Measurements from ENCODE around the gene NAA15.
A peak's percentile ranks its signal among the peaks of the same experiment; 100 is the strongest.

Gene NAA15

GRCh38 chr4:139453371-139454110, 152.2 kb downstream of the NAA15 start (continued):
- TF ChIP-seq ZNF521 (tag by site-specific recombination; IDR thresholded peaks at IDR 0.05), result no peak
- TF ChIP-seq ZBTB21 (tag by site-specific recombination; IDR thresholded peaks at IDR 0.05), result 0 out of 2 replicates have a peak, but pooled peaks have one; percentile 27
- no peak for TF ChIP-seq ZNF37A (tag by site-specific recombination; IDR thresholded peaks at IDR 0.05)
- no peak for TF ChIP-seq ZNF768 (tag by site-specific recombination; IDR thresholded peaks at IDR 0.05)
- TF ChIP-seq ZNF223 (tag by site-specific recombination; IDR thresholded peaks at IDR 0.05), result no peak
- TF ChIP-seq ZFP37 (tag by site-specific recombination; IDR thresholded peaks at IDR 0.05), result peak; percentile 93
- TF ChIP-seq ATF2 (tag by site-specific recombination; IDR thresholded peaks at IDR 0.05; ENCODE audit: low read depth), result no peak
- TF ChIP-seq TCF7L2 (IDR thresholded peaks at IDR 0.05; ENCODE audit: borderline replicate concordance, low read depth, low read length), result no peak
- no peak for TF ChIP-seq OSR2 (tag by site-specific recombination; IDR thresholded peaks at IDR 0.05)
- no peak for TF ChIP-seq ZNF202 (tag by site-specific recombination; IDR thresholded peaks at IDR 0.05; ENCODE audit: borderline replicate concordance)
- no peak for TF ChIP-seq ZNF26 (tag by site-specific recombination; IDR thresholded peaks at IDR 0.05)
- TF ChIP-seq ZBTB48 (tag by site-specific recombination; IDR thresholded peaks at IDR 0.05), result no peak
- no peak for TF ChIP-seq ZNF704 (tag by site-specific recombination; IDR thresholded peaks at IDR 0.05)
- no peak for TF ChIP-seq ZNF488 (tag by site-specific recombination; IDR thresholded peaks at IDR 0.05)
- TF ChIP-seq HOXA7 (CRISPR knock-in tag; IDR thresholded peaks at IDR 0.05; ENCODE audit: borderline replicate concordance), result no peak
- TF ChIP-seq ZNF843 (tag by site-specific recombination; IDR thresholded peaks at IDR 0.05), result peak; percentile 59; the same call in 1 of the 2 replicates
- no peak for TF ChIP-seq ZBTB1 (tag by site-specific recombination; IDR thresholded peaks at IDR 0.05)
- TF ChIP-seq ZNF449 (tag by site-specific recombination; IDR thresholded peaks at IDR 0.05), result no peak; the same call in 1 of the 2 replicates
- peak; percentile 88 for TF ChIP-seq SP3 (tag by site-specific recombination; IDR thresholded peaks at IDR 0.05)
- peak; percentile 17; the same call in 1 of the 2 replicates for TF ChIP-seq IKZF3 (tag by site-specific recombination; IDR thresholded peaks at IDR 0.05)
- no peak for TF ChIP-seq ZNF558 (tag by site-specific recombination; IDR thresholded peaks at IDR 0.05)
- TF ChIP-seq ZNF335 (tag by site-specific recombination; conservative IDR thresholded peaks at IDR 0.05), result peak; percentile 81
- no peak for TF ChIP-seq ZNF132 (tag by site-specific recombination; IDR thresholded peaks at IDR 0.05; ENCODE audit: borderline replicate concordance)
- TF ChIP-seq MYNN (tag by site-specific recombination; IDR thresholded peaks at IDR 0.05; ENCODE audit: borderline replicate concordance), result no peak
- no peak for TF ChIP-seq ZNF146 (tag by site-specific recombination; IDR thresholded peaks at IDR 0.05)
- no peak for TF ChIP-seq ZNF837 (tag by site-specific recombination; IDR thresholded peaks at IDR 0.05)
- TF ChIP-seq KLF1 (tag by site-specific recombination; IDR thresholded peaks at IDR 0.05), result peak; percentile 50
- no peak for TF ChIP-seq INSM2 (tag by site-specific recombination; IDR thresholded peaks at IDR 0.05)
- TF ChIP-seq ZNF555 (tag by site-specific recombination; conservative IDR thresholded peaks at IDR 0.05), result no peak
- TF ChIP-seq ZNF311 (tag by site-specific recombination; IDR thresholded peaks at IDR 0.05; ENCODE audit: borderline replicate concordance), result no peak
- TF ChIP-seq ZNF292 (tag by site-specific recombination; IDR thresholded peaks at IDR 0.05; ENCODE audit: borderline replicate concordance, low read depth), result no peak
